B cell (primary cell): ENCODE results near the gene MYOM1. TPM values are rescaled to one million over a fixed set of nuclear protein-coding genes. Genes with fewer than 3 reads are reported as not detected.

Source experiments
- ATAC-seq: fragments of 200-7000 bp; cut with Tn5 transposase; one replicate; pipeline ENCODE4 v1.10.0; 2021; ENCODE audit warnings: low read depth, mild to moderate bottlenecking, moderate number of reproducible peaks, moderate library complexity
- CTCF ChIA-PET: fragments of 350-600 bp; sonication (Branson Sonifier 250); formaldehyde crosslinking; loops from one replicate; lab custom pipeline; 2021; ENCODE audit warnings: antibody characterized with exemption, inconsistent platforms; lab: Charles Lee
- POLR2A ChIA-PET: fragments of 350-600 bp; sonication (Branson Sonifier 250); formaldehyde crosslinking; loops from one replicate; lab custom pipeline; 2021; ENCODE audit warnings: antibody characterized with exemption; lab: Charles Lee
- DNase-seq: peaks from one replicate; pipeline ENCODE4 v3.0.0; 2013
- H2AFZ ChIP-seq: 2 replicates; pipeline ENCODE4 v1.6.1; 2012; ENCODE audit warnings: mild to moderate bottlenecking, low read depth, low read length; ENCODE audit not compliant: insufficient read depth, poor library complexity, severe bottlenecking
- H3K27ac ChIP-seq, 2 donors: 1 replicate in 1 of 2; 2 replicates in 1 of 2; pipeline ENCODE4 v1.5.1; 2012 to 2013; ENCODE audit warnings: low read length in 2 of 2, mild to moderate bottlenecking in 2 of 2, moderate library complexity in 1 of 2
- H3K27me3 ChIP-seq, 4 experiments: fragments of 200-600 bp in 1 of 4; sonication (generic) in 1 of 4; replicated peaks in 1 of 4; 1 replicate in 2 of 4; 2 replicates in 2 of 4; pipeline versions ENCODE4 v1.6.1 to v1.7.0; 2013 to 2016; ENCODE audit warnings: low read length in 3 of 4, mild to moderate bottlenecking in 2 of 4, mixed read lengths in 1 of 4, moderate library complexity in 1 of 4; ENCODE audit not compliant: insufficient read depth in 4 of 4, control insufficient read depth in 3 of 4; ENCODE audit errors: control extremely low read depth in 1 of 4
- H3K36me3 ChIP-seq, 2 experiments: replicated peaks in 1 of 2; 1 replicate in 1 of 2; 2 replicates in 1 of 2; pipeline versions ENCODE4 v1.6.1 to v1.7.1; 2013; ENCODE audit warnings: low read length in 1 of 2; ENCODE audit not compliant: insufficient read depth in 2 of 2, control insufficient read depth in 1 of 2; ENCODE audit errors: control extremely low read depth in 1 of 2, extremely low read depth in 1 of 2
- H3K4me1 ChIP-seq, 2 donors: fragments of 200-600 bp in 1 of 2; sonication (generic) in 1 of 2; 1 replicate in 1 of 2; 2 replicates in 1 of 2; pipeline versions ENCODE4 v1.5.1 to v1.6.1; 2013 to 2017; ENCODE audit warnings: low read length in 2 of 2; ENCODE audit not compliant: control insufficient read depth in 2 of 2, insufficient read depth in 2 of 2
- H3K4me2 ChIP-seq: replicated peaks from 2 replicates; pipeline ENCODE3; 2012; ENCODE audit warnings: mild to moderate bottlenecking, low read depth, low read length; ENCODE audit not compliant: poor library complexity, severe bottlenecking
- H3K4me3 ChIP-seq, 5 experiments: fragments of 200-600 bp in 1 of 5; sonication (generic) in 1 of 5; 1 replicate in 3 of 5; 2 replicates in 2 of 5; pipeline versions ENCODE4 v1.5.1 to v1.7.0; 2011 to 2016; ENCODE audit warnings: low read length in 4 of 5, mild to moderate bottlenecking in 4 of 5, low read depth in 2 of 5, control low read depth in 1 of 5, moderate library complexity in 1 of 5; ENCODE audit not compliant: insufficient read depth in 1 of 5; ENCODE audit errors: control extremely low read depth in 1 of 5, extremely low read depth in 1 of 5
- H3K79me2 ChIP-seq: fragments of 200-600 bp; sonication (generic); one replicate; pipeline ENCODE4 v1.6.0; 2016; ENCODE audit warnings: low read length; ENCODE audit not compliant: control insufficient read depth, insufficient read depth
- H3K9ac ChIP-seq: fragments of 200-600 bp; sonication (generic); 2 replicates; pipeline ENCODE4 v1.6.1; 2017; ENCODE audit warnings: mild to moderate bottlenecking, low read length, moderate library complexity
- H3K9me3 ChIP-seq, 3 donors: one replicate each; pipeline versions ENCODE4 v1.6.1 to v1.7.1; 2013; ENCODE audit warnings: low read length in 2 of 3; ENCODE audit not compliant: control insufficient read depth in 2 of 3, insufficient read depth in 1 of 3; ENCODE audit errors: control extremely low read depth in 1 of 3
- H4K20me1 ChIP-seq: 2 replicates; pipeline ENCODE4 v1.6.0; 2012; ENCODE audit warnings: mild to moderate bottlenecking, low read length; ENCODE audit not compliant: insufficient read depth, control insufficient read depth, poor library complexity, severe bottlenecking
- H3K27ac Mint-ChIP-seq: one replicate; pipeline ENCODE4 v1.8.0; 2021; ENCODE audit warnings: mixed read lengths
- H3K27me3 Mint-ChIP-seq: one replicate; pipeline ENCODE4 v1.8.0; 2021; ENCODE audit warnings: mixed read lengths
- H3K4me1 Mint-ChIP-seq: one replicate; pipeline ENCODE4 v1.8.0; 2021; ENCODE audit warnings: mixed read lengths
- H3K4me3 Mint-ChIP-seq: one replicate; pipeline ENCODE4 v1.8.0; 2021; ENCODE audit warnings: mixed read lengths
- H3K9me3 Mint-ChIP-seq: one replicate; pipeline ENCODE4 v1.8.0; 2022; ENCODE audit warnings: mixed read lengths; ENCODE audit not compliant: insufficient read depth
- EZH2 ChIP-seq: IDR thresholded peaks from 2 replicates; pipeline ENCODE4 v1.6.1; 2012; ENCODE audit warnings: borderline replicate concordance, low read depth, mild to moderate bottlenecking, moderate library complexity, low read length; ENCODE audit not compliant: insufficient read depth, poor library complexity, severe bottlenecking
- WGBS: methylation state at CpG from one replicate; pipeline ENCODE4 v1.1.5; 2013; ENCODE audit warnings: missing lambda C conversion rate; ENCODE audit not compliant: insufficient coverage; 5-methylcytosine and 5-hydroxymethylcytosine counted together
- intact Hi-C: fragments of 100-400 bp; cut with micrococcal nuclease; formaldehyde crosslinking; loops from one replicate; pipeline ENCODE4 v1.10.0; 2022
- polyA plus RNA-seq: library from polyadenylated mRNA; depleted of rRNA; stranded (reverse); fragments of >200 nt; gene quantifications from 2 replicates; pipeline ENCODE4 v1.2.3, GENCODE V29; 2012
- total RNA-seq, 2 donors: library from RNA; stranded (reverse); fragments of 120-200 nt in 1 of 2; gene quantifications; 1 replicate in 1 of 2; 2 replicates in 1 of 2; pipeline versions ENCODE4 v1.2.3 to v1.2.4, GENCODE V29; 2013 to 2022
- TF ChIP-seq, protein P1 (sequence below): fragments of 200-600 bp; IDR thresholded peaks from one replicate; pipeline ENCODE4 v1.8.0; 2022; ENCODE audit warnings: antibody characterized with exemption, mild to moderate bottlenecking

Gene MYOM1
- total and polyA plus RNA-seq, 2 donors (not counting 1 experiment from before 2014, with no cell fraction given): 1.5 to 12.8 TPM

- Histone ChIP-seq H3K4me1 (peaks cover 60 to 68% of the 10 kb centered on the region in 2 donors), H3K27me3 (no peaks in the 10 kb centered on the region), H3K4me3 (no peak overlapping the region), H3K36me3 (peaks cover 23 to 59% of the 10 kb centered on the region in 2 experiments), H3K27ac (peak overlapping the region; percentile 22 to 81), H3K79me2 (peaks cover 87% of the 10 kb centered on the region), H4K20me1 (peaks cover 18% of the 10 kb centered on the region), H3K9me3 (no peaks in the 10 kb centered on the region), H3K4me2 (peak overlapping the region; percentile 29), H2AFZ (no peak overlapping the region), H3K9ac (no peak overlapping the region)
- H3K27me3 Mint-ChIP-seq: no peaks in the 10 kb centered on the region
- 38% methylated on average over 3 of the region's 5 CpGs for WGBS
- ATAC-seq (peak; percentile 41), DNase-seq (peak; percentile 44)
- ChIA-PET CTCF (interaction anchor here (1.0 to 3.9 kb wide), 6 partner anchors 7 to 410 kb away, joined by 3 to 23 read pairs (median 8); partner anchors contain the start of gene MYL12A), POLR2A (interaction anchor here (0.5 to 2.6 kb wide), 2 partner anchors 9 to 66 kb away, joined by 3 to 15 read pairs; partner anchors contain the start of gene MYL12A)
- TF ChIP-seq, protein P1, sequence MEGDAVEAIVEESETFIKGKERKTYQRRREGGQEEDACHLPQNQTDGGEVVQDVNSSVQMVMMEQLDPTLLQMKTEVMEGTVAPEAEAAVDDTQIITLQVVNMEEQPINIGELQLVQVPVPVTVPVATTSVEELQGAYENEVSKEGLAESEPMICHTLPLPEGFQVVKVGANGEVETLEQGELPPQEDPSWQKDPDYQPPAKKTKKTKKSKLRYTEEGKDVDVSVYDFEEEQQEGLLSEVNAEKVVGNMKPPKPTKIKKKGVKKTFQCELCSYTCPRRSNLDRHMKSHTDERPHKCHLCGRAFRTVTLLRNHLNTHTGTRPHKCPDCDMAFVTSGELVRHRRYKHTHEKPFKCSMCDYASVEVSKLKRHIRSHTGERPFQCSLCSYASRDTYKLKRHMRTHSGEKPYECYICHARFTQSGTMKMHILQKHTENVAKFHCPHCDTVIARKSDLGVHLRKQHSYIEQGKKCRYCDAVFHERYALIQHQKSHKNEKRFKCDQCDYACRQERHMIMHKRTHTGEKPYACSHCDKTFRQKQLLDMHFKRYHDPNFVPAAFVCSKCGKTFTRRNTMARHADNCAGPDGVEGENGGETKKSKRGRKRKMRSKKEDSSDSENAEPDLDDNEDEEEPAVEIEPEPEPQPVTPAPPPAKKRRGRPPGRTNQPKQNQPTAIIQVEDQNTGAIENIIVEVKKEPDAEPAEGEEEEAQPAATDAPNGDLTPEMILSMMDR: no peak
- no peak for TF ChIP-seq EZH2
- H3K4me3 Mint-ChIP-seq: peak overlapping the region; percentile 56
- H3K27ac Mint-ChIP-seq: peak overlapping the region; percentile 77
- peaks cover 78% of the 10 kb centered on the region for H3K4me1 Mint-ChIP-seq
- intact Hi-C loops: no loop called here
- no peaks in the 10 kb centered on the region for H3K9me3 Mint-ChIP-seq
Observed at GRCh38 chr18:3255611-3256165, 35.9 kb upstream of the MYOM1 start.

GRCh38 chr18:3254725-3255124 is 35.0 kb upstream of the MYOM1 start:
- Histone ChIP-seq H3K27ac (peak overlapping the region in 1 of 2 donors; percentile 81), H3K4me2 (no peak overlapping the region), H4K20me1 (peaks cover 18% of the 10 kb centered on the region), H3K9ac (no peak overlapping the region), H3K79me2 (peaks cover 87% of the 10 kb centered on the region), H3K36me3 (peaks cover 23 to 69% of the 10 kb centered on the region in 2 experiments), H3K4me3 (no peak overlapping the region), H2AFZ (no peak overlapping the region), H3K9me3 (no peaks in the 10 kb centered on the region), H3K4me1 (peaks cover 64 to 72% of the 10 kb centered on the region in 2 donors), H3K27me3 (no peaks in the 10 kb centered on the region)
- peaks cover 84% of the 10 kb centered on the region for H3K4me1 Mint-ChIP-seq
- TF ChIP-seq, protein P1: no peak
- TF ChIP-seq EZH2: no peak
- CTCF ChIA-PET: interaction anchor here (1.4 to 3.9 kb wide), 4 partner anchors 8 to 411 kb away, joined by 4 to 23 read pairs (median 8); partner anchors contain the start of gene MYL12A
- intact Hi-C loops: no loop called here
- WGBS: 100% methylated on average over 1 of the region's 4 CpGs
- no peaks in the 10 kb centered on the region for H3K27me3 Mint-ChIP-seq
- no peaks in the 10 kb centered on the region for H3K9me3 Mint-ChIP-seq
- POLR2A ChIA-PET: interaction anchor here (0.5 kb wide), 1 partner anchor 500 kb away, joined by 4 read pairs; no protein-coding TSS in a partner anchor
- DNase-seq (no peak), ATAC-seq (no peak)
- H3K4me3 Mint-ChIP-seq: no peak overlapping the region
- peak overlapping the region; percentile 59 for H3K27ac Mint-ChIP-seq
